Activated CD4-positive, alpha-beta T cell treated with anti-CD3 and anti-CD28 coated beads, Interleukin-2, amount 10 ng/mL, durations not matched to agents 24 days and 14 days (primary cell): ENCODE measurements around the gene IQGAP2. TPM values are rescaled to one million over a fixed set of nuclear protein-coding genes. Genes with fewer than 3 reads are reported as not detected.

Source experiments
- DNase-seq: peaks from one replicate; pipeline ENCODE4 v3.0.0; 2022
- H3K27ac Mint-ChIP-seq: one replicate; pipeline ENCODE4 v1.8.0; 2022; ENCODE audit warnings: mild to moderate bottlenecking, mixed read lengths
- H3K27me3 Mint-ChIP-seq: one replicate; pipeline ENCODE4 v1.8.0; 2022; ENCODE audit warnings: mixed read lengths
- H3K36me3 Mint-ChIP-seq: one replicate; pipeline ENCODE4 v1.8.0; 2022; ENCODE audit warnings: low read depth, mild to moderate bottlenecking, mixed read lengths
- H3K4me1 Mint-ChIP-seq: one replicate; pipeline ENCODE4 v1.8.0; 2021; ENCODE audit warnings: mixed read lengths
- H3K4me3 Mint-ChIP-seq: one replicate; pipeline ENCODE4 v1.8.0; 2022; ENCODE audit warnings: mild to moderate bottlenecking, moderate library complexity, mixed read lengths
- H3K9me3 Mint-ChIP-seq: one replicate; pipeline ENCODE4 v1.8.0; 2021; ENCODE audit warnings: mixed read lengths
- intact Hi-C: fragments of 100-400 bp; cut with micrococcal nuclease; formaldehyde crosslinking; loops from one replicate; pipeline ENCODE4 v1.15.1; 2023
- total RNA-seq: library from RNA; stranded (reverse); gene quantifications from 2 replicates; pipeline ENCODE4 v1.2.3, GENCODE V29; 2022

The IQGAP2 gene
- total RNA-seq, 1 donor from 2014 or later, result 37.3 TPM

- Mint-ChIP-seq H3K4me1 (peaks cover 3% of the 10 kb centered on the region), H3K9me3 (no peaks in the 10 kb centered on the region), H3K27me3 (no peaks in the 10 kb centered on the region), H3K36me3 (peaks cover 67% of the 10 kb centered on the region), H3K4me3 (no peak overlapping the region), H3K27ac (no peak overlapping the region)
- intact Hi-C loops, result no loop called here
- DNase-seq, result no peak
Measured at GRCh38 chr5:76683816-76684731, 281.0 kb downstream of the IQGAP2 start.

DNA sequence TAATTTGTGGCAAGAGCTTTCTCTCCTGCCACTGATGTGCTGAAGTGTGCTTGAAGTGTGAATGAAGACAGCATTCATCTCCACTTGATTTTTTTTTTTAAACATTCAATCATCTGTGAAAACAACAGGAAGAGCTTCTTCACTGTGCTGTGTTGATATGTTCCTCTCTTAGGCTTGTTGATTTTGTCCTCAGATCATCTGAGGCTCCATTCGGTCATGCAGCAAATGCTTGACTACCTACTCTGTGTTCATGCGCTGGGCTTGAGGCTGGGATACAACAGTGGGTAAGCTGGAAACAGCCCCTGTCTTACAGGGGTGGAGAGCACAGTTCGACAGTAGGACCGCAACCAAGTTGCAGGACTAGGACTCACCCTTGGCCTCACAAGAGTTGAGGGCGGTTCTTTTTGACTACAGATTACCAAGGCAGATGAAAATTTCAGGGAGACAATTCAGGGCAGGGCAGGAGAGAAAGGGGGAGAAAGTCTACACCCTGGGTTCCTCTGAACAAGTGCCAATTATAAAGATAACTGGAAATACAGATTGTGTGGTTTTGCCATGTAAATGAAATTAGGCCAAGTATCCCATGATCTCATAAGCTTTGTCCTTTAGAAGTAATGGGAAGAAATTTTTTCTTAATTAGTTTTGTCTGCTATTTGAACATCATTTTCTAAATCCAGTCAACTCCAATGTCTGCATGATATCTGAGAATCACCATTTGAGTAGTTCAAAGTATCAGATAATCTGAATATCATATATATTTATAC lies 281.9 kb downstream of the IQGAP2 start:
- H3K27me3 Mint-ChIP-seq, result no peaks in the 10 kb centered on the region
- H3K9me3 Mint-ChIP-seq, result no peaks in the 10 kb centered on the region
- H3K4me3 Mint-ChIP-seq, result no peak overlapping the region
- H3K27ac Mint-ChIP-seq, result no peak overlapping the region
- no peak for DNase-seq
- H3K4me1 Mint-ChIP-seq, result peaks cover 2% of the 10 kb centered on the region
- H3K36me3 Mint-ChIP-seq, result peaks cover 65% of the 10 kb centered on the region
- intact Hi-C loops, result no loop called here

DNA sequence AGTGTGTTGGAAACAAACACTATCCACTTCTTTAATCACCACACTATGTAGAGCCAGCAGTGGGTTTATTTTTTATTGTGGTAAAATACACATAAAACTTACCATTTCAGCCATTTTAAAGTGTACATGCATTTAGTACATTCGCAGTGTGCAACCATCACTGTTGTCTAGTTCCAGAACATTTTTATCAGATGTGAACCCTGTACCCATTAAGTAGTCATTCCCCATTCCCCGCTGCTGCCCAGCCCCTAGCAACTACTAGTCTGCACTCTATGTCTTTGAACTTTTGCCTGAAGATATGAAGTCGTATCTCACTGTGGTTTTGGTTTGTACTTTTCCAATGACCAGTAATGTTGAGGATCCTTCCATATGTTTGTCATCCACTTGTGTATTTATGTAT lies 282.6 kb downstream of the IQGAP2 start:
- Mint-ChIP-seq H3K36me3 (peaks cover 64% of the 10 kb centered on the region), H3K27ac (no peak overlapping the region), H3K27me3 (no peaks in the 10 kb centered on the region), H3K4me1 (peaks cover 3% of the 10 kb centered on the region), H3K4me3 (no peak overlapping the region), H3K9me3 (no peaks in the 10 kb centered on the region)
- no peak for DNase-seq
- intact Hi-C loops, result no loop called here

DNA sequence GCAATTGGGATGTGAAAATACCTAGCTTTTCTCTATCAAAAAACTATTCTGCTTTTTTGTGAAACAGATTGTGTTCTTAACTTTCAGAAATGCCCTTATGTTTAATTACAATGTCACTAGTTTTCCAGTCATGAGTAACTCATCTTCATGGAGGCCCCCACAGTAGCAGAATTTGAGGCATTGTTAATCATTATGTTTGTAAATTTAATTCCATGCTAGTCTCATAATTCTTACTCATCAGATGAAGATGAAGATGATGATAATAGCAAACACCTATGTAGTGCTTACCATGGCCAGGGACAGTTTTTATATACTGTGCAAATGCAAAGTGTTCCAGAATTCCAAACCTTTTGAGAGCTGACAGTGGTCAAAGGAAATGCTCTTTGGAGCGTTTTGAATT lies 285.1 kb downstream of the IQGAP2 start:
- Mint-ChIP-seq H3K27me3 (no peaks in the 10 kb centered on the region), H3K36me3 (peaks cover 62% of the 10 kb centered on the region), H3K27ac (no peak overlapping the region), H3K9me3 (no peaks in the 10 kb centered on the region), H3K4me3 (no peak overlapping the region), H3K4me1 (peaks cover 20% of the 10 kb centered on the region)
- no peak for DNase-seq
- intact Hi-C loops, result no loop called here

DNA sequence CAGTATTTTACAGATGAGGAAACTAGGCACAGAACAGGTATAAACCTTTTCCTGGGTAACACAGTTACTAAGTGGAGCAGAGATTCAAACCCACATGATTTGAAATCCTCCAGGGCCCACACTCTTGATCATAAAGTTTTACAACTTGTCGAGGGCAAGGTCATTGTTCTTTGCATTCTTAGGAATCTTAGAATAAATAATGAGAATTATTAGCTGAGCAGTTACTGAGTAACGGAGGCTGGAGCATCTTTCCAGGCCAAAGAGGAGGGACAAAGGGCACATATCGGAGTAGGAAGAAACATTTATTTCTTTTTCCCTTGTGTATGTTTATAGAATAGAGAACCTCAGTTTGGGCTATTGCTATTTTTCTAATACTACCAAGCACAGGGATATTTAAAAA lies 285.8 kb downstream of the IQGAP2 start:
- H3K27ac Mint-ChIP-seq, result no peak overlapping the region
- intact Hi-C loops, result no loop called here
- H3K27me3 Mint-ChIP-seq, result no peaks in the 10 kb centered on the region
- H3K4me1 Mint-ChIP-seq, result peaks cover 20% of the 10 kb centered on the region
- H3K4me3 Mint-ChIP-seq, result no peak overlapping the region
- no peaks in the 10 kb centered on the region for H3K9me3 Mint-ChIP-seq
- DNase-seq, result no peak
- peaks cover 61% of the 10 kb centered on the region for H3K36me3 Mint-ChIP-seq

DNA sequence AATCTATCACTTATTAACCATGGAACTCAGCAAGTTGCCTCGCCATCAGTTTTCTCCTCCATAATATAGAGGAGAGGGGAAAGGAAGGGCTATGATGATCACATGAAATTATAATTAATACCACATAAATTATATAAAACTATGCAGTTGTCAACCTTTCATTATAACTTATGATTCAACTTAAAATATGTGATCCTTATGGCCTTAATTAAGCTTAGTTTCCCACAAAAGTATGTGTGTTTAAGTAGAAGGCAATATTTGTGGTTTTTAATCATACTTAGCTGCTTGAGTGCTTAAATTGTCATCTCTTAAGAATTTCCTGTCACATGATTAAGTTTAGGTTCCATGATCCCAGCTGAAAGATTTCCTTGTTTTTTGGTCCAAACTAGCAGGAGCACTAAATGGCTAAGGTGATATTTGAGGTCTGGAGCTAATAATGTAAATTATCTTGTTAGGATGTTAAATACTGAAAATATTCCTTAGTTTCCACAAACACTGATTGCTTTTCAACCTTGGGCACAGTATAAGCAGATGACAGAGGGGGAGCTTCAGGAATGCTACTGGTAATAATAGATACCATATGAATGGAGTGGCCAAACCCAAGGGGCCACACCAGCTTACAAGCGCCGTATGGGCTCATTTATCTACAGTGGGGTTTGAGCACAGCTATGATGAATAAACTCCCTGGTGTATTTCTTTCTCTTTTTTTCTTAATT lies 286.4 kb downstream of the IQGAP2 start:
- Mint-ChIP-seq H3K4me1 (peaks cover 20% of the 10 kb centered on the region), H3K27ac (no peak overlapping the region), H3K27me3 (no peaks in the 10 kb centered on the region), H3K9me3 (no peaks in the 10 kb centered on the region), H3K36me3 (peaks cover 58% of the 10 kb centered on the region), H3K4me3 (no peak overlapping the region)
- no peak for DNase-seq
- intact Hi-C loops, result loop anchor here (5.0 kb wide), 2 partner anchors 37 to 287 kb away; partner anchors contain the start of gene IQGAP2

DNA sequence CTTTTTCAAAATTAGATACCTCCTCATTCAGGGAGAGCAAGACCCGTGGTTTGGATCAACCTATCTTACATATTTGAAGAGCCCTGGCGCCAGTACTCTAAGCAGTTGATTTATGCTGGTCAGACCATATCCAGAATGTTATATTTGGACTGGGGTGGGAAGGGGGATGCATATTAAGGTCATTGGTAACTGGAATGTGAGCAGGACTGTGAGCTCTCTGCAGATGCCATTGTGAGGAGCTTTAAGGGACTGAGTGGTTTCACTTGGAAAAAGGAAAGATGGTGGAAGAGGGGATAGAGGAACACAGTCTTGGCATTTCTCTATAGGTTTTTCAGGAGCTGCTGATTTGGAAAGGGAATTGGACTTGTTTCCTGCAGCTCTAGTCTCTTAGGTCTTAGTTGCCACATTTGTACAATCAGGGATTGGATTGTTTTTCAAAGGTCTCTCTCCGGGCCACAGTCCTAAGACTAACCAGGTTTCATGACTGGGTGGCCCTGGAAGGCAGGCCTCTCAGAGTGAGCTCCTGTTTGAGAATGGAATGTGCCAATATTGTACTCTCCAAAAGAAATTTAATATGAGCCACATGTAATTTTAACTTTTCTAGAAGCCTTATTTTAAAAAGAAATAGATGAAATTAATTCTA lies 287.1 kb downstream of the IQGAP2 start:
- Mint-ChIP-seq H3K27me3 (no peaks in the 10 kb centered on the region), H3K9me3 (no peaks in the 10 kb centered on the region), H3K4me3 (no peak overlapping the region), H3K36me3 (peaks cover 56% of the 10 kb centered on the region), H3K27ac (no peak overlapping the region), H3K4me1 (peaks cover 22% of the 10 kb centered on the region)
- no peak for DNase-seq
- intact Hi-C loops, result loop anchor here (5.0 kb wide), 2 partner anchors 38 to 288 kb away; partner anchors contain the start of gene IQGAP2

DNA sequence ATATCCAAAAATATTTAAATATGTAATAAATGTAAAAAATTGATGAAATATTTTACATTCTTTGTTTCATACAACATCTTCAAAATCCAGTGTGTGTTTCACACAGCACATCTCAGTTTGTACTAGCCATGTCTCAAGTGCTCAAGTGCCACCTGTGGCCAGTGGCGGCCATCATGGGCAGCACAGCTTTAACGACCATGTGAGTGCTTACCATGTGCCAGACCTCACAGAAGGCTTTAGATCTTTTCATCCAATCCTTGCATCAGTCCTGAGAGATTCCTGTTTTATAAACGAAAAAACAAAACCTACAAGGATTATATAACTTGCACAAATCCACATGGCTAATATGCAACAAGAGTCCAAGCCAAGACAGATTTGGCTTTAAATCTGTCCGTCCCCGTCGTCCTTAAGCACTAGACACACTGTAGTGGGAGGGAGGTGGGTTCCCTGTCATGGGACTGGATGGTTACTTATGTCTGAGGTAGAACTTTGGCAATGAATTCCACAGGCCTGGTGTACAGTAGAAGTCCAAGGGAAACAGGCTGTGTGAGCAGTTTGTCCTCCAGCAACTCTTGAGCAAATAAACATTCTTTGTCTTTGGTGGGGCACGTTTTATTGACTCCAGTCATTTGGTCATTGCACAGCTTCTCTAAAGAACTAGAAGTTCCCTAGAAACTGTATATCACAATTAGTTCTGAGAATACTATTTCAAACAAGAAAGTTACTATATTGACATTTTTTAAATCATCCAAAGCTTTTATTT lies 287.8 kb downstream of the IQGAP2 start:
- Mint-ChIP-seq H3K4me1 (peaks cover 23% of the 10 kb centered on the region), H3K27ac (no peak overlapping the region), H3K27me3 (no peaks in the 10 kb centered on the region), H3K4me3 (no peak overlapping the region), H3K9me3 (no peaks in the 10 kb centered on the region), H3K36me3 (peaks cover 55% of the 10 kb centered on the region)
- intact Hi-C loops, result loop anchor here (1.0 to 5.0 kb wide), 3 partner anchors 39 to 289 kb away; partner anchors contain the start of gene IQGAP2
- DNase-seq, result no peak

- Mint-ChIP-seq H3K4me3 (no peak overlapping the region), H3K27me3 (no peaks in the 10 kb centered on the region), H3K36me3 (peaks cover 54% of the 10 kb centered on the region), H3K27ac (peak overlapping the region; percentile 66), H3K4me1 (peaks cover 25% of the 10 kb centered on the region), H3K9me3 (no peaks in the 10 kb centered on the region)
- no peak for DNase-seq
- intact Hi-C loops, result loop anchor here (1.0 to 5.0 kb wide), 4 partner anchors 19 to 289 kb away; partner anchors contain the start of gene IQGAP2
Measured at GRCh38 chr5:76691467-76692273, 288.6 kb downstream of the IQGAP2 start.

DNA sequence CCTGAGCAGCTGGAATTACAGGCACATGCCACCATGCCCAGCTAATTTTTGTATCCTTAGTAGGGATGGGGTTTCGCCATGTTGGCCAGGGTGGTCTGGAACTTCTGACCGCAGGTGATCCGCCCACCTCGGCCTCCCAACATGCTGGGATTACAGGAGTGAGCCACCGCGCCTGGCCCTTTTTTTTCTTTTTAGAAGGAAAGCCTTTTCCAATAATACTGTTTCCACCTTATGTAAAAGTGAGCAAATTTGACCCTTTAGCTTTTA lies 289.1 kb downstream of the IQGAP2 start:
- H3K4me3 Mint-ChIP-seq, result no peak overlapping the region
- peaks cover 49% of the 10 kb centered on the region for H3K36me3 Mint-ChIP-seq
- H3K27ac Mint-ChIP-seq, result peak overlapping the region; percentile 63
- no peak for DNase-seq
- intact Hi-C loops, result loop anchor here (2.0 to 5.0 kb wide), 3 partner anchors 19 to 290 kb away; partner anchors contain the start of gene IQGAP2
- H3K27me3 Mint-ChIP-seq, result no peaks in the 10 kb centered on the region
- no peaks in the 10 kb centered on the region for H3K9me3 Mint-ChIP-seq
- peaks cover 25% of the 10 kb centered on the region for H3K4me1 Mint-ChIP-seq

DNA sequence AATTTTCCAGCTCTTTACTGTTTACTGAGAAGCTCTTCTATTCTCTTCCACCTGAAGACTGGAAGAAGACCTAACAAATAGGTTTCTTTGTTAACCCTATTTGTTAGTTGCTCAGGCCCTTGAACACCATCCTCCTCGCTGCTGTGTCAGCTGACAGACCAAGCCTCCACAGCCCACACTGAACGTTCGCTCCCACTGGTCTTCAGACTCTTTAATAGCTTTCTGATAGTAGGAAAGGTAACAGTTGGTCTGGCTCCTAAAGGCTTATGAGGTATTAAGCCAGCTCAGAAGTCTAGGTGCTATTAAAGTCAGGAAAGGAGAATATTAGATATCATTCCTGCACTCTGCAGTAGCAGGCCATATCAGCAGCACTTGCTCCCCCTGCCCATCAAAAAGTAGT lies 289.6 kb downstream of the IQGAP2 start:
- H3K4me1 Mint-ChIP-seq, result peaks cover 25% of the 10 kb centered on the region
- peaks cover 48% of the 10 kb centered on the region for H3K36me3 Mint-ChIP-seq
- no peak overlapping the region for H3K27ac Mint-ChIP-seq
- intact Hi-C loops, result loop anchor here (2.0 to 5.0 kb wide), 3 partner anchors 18 to 290 kb away; partner anchors contain the start of gene IQGAP2
- DNase-seq, result no peak
- no peak overlapping the region for H3K4me3 Mint-ChIP-seq
- H3K27me3 Mint-ChIP-seq, result no peaks in the 10 kb centered on the region
- no peaks in the 10 kb centered on the region for H3K9me3 Mint-ChIP-seq

DNA sequence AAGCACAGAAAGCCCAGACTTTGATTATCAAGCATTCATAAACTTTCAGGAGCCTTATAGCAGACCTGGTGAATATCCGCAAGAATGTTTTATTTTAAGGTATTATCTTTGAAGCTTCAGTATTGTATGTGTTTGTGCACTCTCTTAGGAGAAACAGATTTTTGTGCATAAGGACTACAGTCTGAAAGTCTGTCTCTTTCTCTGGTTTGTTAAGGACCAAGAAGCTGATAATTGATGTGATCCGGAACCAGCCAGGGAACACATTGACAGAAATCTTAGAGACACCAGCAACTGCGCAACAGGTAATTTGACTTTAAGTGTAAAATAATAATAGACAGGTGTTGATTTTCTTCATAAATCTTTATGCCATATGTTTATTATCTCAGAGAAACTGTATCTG lies 290.1 kb downstream of the IQGAP2 start:
- no peak for DNase-seq
- intact Hi-C loops, result loop anchor here (2.0 to 5.0 kb wide), 3 partner anchors 18 to 291 kb away; partner anchors contain the start of gene IQGAP2
- H3K36me3 Mint-ChIP-seq, result peaks cover 46% of the 10 kb centered on the region
- no peaks in the 10 kb centered on the region for H3K9me3 Mint-ChIP-seq
- no peak overlapping the region for H3K27ac Mint-ChIP-seq
- no peak overlapping the region for H3K4me3 Mint-ChIP-seq
- no peaks in the 10 kb centered on the region for H3K27me3 Mint-ChIP-seq
- peaks cover 25% of the 10 kb centered on the region for H3K4me1 Mint-ChIP-seq
